ENCODE data around the gene KLHL29. TPM values are rescaled to one million over a fixed set of nuclear protein-coding genes. Genes with fewer than 3 reads are reported as not detected.

KLHL29 gene
- polyA plus RNA-seq, 1 of the 3 experiments (the other 2 are of a cell fraction): 4.6 TPM

DNA sequence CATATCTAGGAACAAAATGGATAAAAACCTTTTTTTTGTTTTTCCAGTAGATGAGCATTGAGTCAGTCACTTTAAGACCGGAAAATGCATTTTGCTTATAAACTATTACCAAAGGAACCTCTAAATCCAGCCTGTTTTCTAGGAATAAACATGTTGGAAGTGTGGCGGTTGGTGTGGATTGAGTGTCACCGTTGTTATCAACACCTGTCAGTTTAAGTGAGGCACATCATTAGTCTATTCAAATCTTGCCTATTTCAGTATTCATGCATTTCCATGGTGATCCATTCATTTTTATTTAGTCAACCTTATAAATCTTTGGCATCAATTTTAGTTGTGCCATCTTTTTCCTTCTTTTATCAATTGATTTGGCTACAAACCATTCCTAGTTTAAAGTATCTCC lies 3.3 kb downstream of the KLHL29 start:
- 96% methylated on average over 3 of the region's 3 CpGs for WGBS (ENCODE audit: low lambda C conversion rate)
- Histone ChIP-seq H3K9me3 (no peaks in the 10 kb centered on the region), H3F3A (replicated peaks; ENCODE audit: insufficient read depth) (no peaks in the 10 kb centered on the region), H3K4me1 (ENCODE audit: control insufficient read depth in 1 of 2, insufficient read depth in 2 of 2, low read depth in 1 of 2, low read length in 1 of 2) (peaks cover 9 to 19% of the 10 kb centered on the region in 2 experiments; a peak in 2 of 4 replicates), H2AFZ (ENCODE audit: low read depth) (no peak overlapping the region), H3K27ac (ENCODE audit: low read depth in 2 of 2, low read length in 1 of 2) (no peak overlapping the region), H3K9ac (no peak overlapping the region), H3K4me3 (ENCODE audit: low read depth in 2 of 2, low read length in 1 of 2) (no peak overlapping the region), H3K36me3 (replicated peaks in 1 of 2; ENCODE audit: control insufficient read depth in 1 of 2, insufficient read depth in 2 of 2, low read length in 1 of 2) (no peaks in the 10 kb centered on the region), H3K4me2 (no peak overlapping the region), H4K20me1 (ENCODE audit: insufficient read depth) (peaks cover 7% of the 10 kb centered on the region; the same call in 1 of the 2 replicates), H3K79me2 (ENCODE audit: insufficient read depth) (0 out of 2 replicates have a peak, but pooled peaks cover 8% of the 10 kb centered on the region), H3K9me2 (no peaks in the 10 kb centered on the region), H3K27me3 (ENCODE audit: insufficient read depth) (no peaks in the 10 kb centered on the region)
- POLR2A ChIA-PET: interaction anchor here (0.6 kb wide), 1 partner anchor 9 kb away, joined by 3 read pairs; no protein-coding TSS in a partner anchor
- CTCF ChIA-PET: interaction anchor here (2.3 to 2.5 kb wide), 2 partner anchors 16 to 189 kb away, joined by 6 to 9 read pairs; no protein-coding TSS in a partner anchor
- TF ChIP-seq, protein P1, sequence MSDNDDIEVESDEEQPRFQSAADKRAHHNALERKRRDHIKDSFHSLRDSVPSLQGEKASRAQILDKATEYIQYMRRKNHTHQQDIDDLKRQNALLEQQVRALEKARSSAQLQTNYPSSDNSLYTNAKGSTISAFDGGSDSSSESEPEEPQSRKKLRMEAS (IDR thresholded peaks at IDR 0.05; ENCODE audit: low read depth): no peak
- TF ChIP-seq CHD2 (IDR thresholded peaks at IDR 0.05; ENCODE audit: low read length, partially characterized antibody) (no peak), SIN3A (IDR thresholded peaks at IDR 0.05; ENCODE audit: borderline replicate concordance, low read depth, low read length) (no peak), RXRA (IDR thresholded peaks at IDR 0.05; ENCODE audit: borderline replicate concordance, low read depth) (no peak)
- TF ChIP-seq, protein P2, sequence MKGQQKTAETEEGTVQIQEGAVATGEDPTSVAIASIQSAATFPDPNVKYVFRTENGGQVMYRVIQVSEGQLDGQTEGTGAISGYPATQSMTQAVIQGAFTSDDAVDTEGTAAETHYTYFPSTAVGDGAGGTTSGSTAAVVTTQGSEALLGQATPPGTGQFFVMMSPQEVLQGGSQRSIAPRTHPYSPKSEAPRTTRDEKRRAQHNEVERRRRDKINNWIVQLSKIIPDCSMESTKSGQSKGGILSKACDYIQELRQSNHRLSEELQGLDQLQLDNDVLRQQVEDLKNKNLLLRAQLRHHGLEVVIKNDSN (IDR thresholded peaks at IDR 0.05; ENCODE audit: borderline replicate concordance, low read depth): no peak
- TF ChIP-seq, protein P3, sequence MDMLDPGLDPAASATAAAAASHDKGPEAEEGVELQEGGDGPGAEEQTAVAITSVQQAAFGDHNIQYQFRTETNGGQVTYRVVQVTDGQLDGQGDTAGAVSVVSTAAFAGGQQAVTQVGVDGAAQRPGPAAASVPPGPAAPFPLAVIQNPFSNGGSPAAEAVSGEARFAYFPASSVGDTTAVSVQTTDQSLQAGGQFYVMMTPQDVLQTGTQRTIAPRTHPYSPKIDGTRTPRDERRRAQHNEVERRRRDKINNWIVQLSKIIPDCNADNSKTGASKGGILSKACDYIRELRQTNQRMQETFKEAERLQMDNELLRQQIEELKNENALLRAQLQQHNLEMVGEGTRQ (IDR thresholded peaks at IDR 0.05; ENCODE audit: borderline replicate concordance, low read depth, low read length): no peak
- DNase-seq: no peak

DNA sequence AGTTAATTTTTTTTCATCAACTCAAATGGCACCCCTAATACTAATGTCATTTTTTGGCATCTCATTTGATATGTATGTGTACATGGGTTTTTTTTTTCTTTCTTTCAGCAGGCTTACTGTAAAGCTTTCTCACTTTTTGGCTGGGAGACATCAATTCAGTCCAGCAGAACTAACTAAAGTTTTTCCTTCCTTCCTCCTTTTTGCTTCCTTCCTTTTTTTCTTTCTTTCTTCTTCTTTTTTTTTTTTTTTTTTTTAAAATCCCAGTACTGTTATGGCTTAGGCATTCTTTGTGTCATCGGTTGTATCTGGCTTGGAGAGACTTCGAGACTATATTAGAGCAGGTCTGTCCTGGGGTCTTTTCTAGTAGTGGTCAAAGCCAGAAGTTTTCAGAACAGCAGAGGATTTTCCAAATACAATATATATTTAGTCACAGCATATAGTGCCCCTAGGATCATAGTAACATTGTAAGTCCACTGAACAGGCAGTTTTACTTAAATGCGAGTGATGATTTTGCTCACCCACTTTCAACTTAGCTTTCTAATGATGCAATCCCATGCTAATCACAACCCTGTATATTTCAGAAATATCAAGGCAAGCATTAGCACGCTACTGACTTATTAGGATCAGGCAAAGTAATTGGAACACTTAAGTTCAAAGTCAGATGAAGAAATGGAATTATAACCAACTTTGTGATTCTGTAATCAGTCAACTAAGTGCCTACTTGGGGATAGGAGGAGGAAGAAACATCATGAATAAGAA lies 4.0 kb downstream of the KLHL29 start:
- CTCF ChIA-PET: interaction anchor here (0.6 to 2.3 kb wide), 3 partner anchors 15 to 242 kb away, joined by 3 to 9 read pairs (median 3); no protein-coding TSS in a partner anchor
- no peak for DNase-seq
- TF ChIP-seq SMC3 (IDR thresholded peaks at IDR 0.05; ENCODE audit: low read depth, low read length) (no peak), FOXM1 (IDR thresholded peaks at IDR 0.05; ENCODE audit: low read depth) (no peak), GABPA (IDR thresholded peaks at IDR 0.05; ENCODE audit: low read depth) (no peak), ELF1 (IDR thresholded peaks at IDR 0.05) (no peak), MEF2A (IDR thresholded peaks at IDR 0.05; ENCODE audit: borderline replicate concordance, low read depth) (no peak), RCOR1 (IDR thresholded peaks at IDR 0.05; ENCODE audit: low read length) (no peak), RFX5 (IDR thresholded peaks at IDR 0.05; ENCODE audit: low read length) (no peak), SIN3A (IDR thresholded peaks at IDR 0.05; ENCODE audit: borderline replicate concordance, low read depth, low read length) (no peak), MXI1 (IDR thresholded peaks at IDR 0.05; ENCODE audit: low read depth, low read length) (no peak), POLR2AphosphoS5 (IDR thresholded peaks at IDR 0.05; ENCODE audit: low read depth, low read length) (no peak), FOXJ3 (CRISPR knock-in tag; IDR thresholded peaks at IDR 0.05) (no peak)
- TF ChIP-seq, protein P4, sequence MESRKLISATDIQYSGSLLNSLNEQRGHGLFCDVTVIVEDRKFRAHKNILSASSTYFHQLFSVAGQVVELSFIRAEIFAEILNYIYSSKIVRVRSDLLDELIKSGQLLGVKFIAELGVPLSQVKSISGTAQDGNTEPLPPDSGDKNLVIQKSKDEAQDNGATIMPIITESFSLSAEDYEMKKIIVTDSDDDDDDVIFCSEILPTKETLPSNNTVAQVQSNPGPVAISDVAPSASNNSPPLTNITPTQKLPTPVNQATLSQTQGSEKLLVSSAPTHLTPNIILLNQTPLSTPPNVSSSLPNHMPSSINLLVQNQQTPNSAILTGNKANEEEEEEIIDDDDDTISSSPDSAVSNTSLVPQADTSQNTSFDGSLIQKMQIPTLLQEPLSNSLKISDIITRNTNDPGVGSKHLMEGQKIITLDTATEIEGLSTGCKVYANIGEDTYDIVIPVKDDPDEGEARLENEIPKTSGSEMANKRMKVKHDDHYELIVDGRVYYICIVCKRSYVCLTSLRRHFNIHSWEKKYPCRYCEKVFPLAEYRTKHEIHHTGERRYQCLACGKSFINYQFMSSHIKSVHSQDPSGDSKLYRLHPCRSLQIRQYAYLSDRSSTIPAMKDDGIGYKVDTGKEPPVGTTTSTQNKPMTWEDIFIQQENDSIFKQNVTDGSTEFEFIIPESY (IDR thresholded peaks at IDR 0.05; ENCODE audit: borderline replicate concordance, low read depth): no peak
- TF ChIP-seq, protein P1 (IDR thresholded peaks at IDR 0.05; ENCODE audit: low read depth): no peak
- TF ChIP-seq, protein P5, sequence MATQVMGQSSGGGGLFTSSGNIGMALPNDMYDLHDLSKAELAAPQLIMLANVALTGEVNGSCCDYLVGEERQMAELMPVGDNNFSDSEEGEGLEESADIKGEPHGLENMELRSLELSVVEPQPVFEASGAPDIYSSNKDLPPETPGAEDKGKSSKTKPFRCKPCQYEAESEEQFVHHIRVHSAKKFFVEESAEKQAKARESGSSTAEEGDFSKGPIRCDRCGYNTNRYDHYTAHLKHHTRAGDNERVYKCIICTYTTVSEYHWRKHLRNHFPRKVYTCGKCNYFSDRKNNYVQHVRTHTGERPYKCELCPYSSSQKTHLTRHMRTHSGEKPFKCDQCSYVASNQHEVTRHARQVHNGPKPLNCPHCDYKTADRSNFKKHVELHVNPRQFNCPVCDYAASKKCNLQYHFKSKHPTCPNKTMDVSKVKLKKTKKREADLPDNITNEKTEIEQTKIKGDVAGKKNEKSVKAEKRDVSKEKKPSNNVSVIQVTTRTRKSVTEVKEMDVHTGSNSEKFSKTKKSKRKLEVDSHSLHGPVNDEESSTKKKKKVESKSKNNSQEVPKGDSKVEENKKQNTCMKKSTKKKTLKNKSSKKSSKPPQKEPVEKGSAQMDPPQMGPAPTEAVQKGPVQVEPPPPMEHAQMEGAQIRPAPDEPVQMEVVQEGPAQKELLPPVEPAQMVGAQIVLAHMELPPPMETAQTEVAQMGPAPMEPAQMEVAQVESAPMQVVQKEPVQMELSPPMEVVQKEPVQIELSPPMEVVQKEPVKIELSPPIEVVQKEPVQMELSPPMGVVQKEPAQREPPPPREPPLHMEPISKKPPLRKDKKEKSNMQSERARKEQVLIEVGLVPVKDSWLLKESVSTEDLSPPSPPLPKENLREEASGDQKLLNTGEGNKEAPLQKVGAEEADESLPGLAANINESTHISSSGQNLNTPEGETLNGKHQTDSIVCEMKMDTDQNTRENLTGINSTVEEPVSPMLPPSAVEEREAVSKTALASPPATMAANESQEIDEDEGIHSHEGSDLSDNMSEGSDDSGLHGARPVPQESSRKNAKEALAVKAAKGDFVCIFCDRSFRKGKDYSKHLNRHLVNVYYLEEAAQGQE (IDR thresholded peaks at IDR 0.05; ENCODE audit: low read depth, low read length): no peak

More for the DNA sequence above, 4.0 kb downstream of the KLHL29 start:
- Histone ChIP-seq H3K4me2 (no peak overlapping the region), H3K27me3 (ENCODE audit: insufficient read depth) (no peaks in the 10 kb centered on the region), H3K9me2 (no peaks in the 10 kb centered on the region), H3K9ac (no peak overlapping the region), H3K9me3 (no peaks in the 10 kb centered on the region), H3K79me2 (ENCODE audit: insufficient read depth) (0 out of 2 replicates have a peak, but pooled peaks cover 8% of the 10 kb centered on the region), H3F3A (replicated peaks; ENCODE audit: insufficient read depth) (no peaks in the 10 kb centered on the region), H3K4me3 (ENCODE audit: low read depth in 2 of 2, low read length in 1 of 2) (no peak overlapping the region), H4K20me1 (ENCODE audit: insufficient read depth) (peaks cover 7% of the 10 kb centered on the region; the same call in 1 of the 2 replicates), H3K36me3 (replicated peaks in 1 of 2; ENCODE audit: control insufficient read depth in 1 of 2, insufficient read depth in 2 of 2, low read length in 1 of 2) (no peaks in the 10 kb centered on the region), H3K27ac (ENCODE audit: low read depth in 2 of 2, low read length in 1 of 2) (no peak overlapping the region), H3K4me1 (ENCODE audit: control insufficient read depth in 1 of 2, insufficient read depth in 2 of 2, low read depth in 1 of 2, low read length in 1 of 2) (peaks cover 9 to 19% of the 10 kb centered on the region in 2 experiments; a peak in 2 of 4 replicates), H2AFZ (ENCODE audit: low read depth) (no peak overlapping the region)
- WGBS (ENCODE audit: low lambda C conversion rate): 94% methylated on average over 4 of the region's 4 CpGs
- POLR2A ChIA-PET: interaction anchor here (0.6 kb wide), 1 partner anchor 9 kb away, joined by 3 read pairs; no protein-coding TSS in a partner anchor

All from SK-N-SH (cell line).